C4-2B (cell line): ENCODE measurements around the gene PNLIPRP3.
A peak's percentile ranks its signal among the peaks of the same experiment; 100 is the strongest.

Experiments
- H3K27ac ChIP-seq: fragments of 450-650 bp; 2 replicates; pipeline ENCODE4 v1.5.1; 2017
- ZFX ChIP-seq: fragments of 450-650 bp; IDR thresholded peaks from 2 replicates; pipeline ENCODE4 v1.6.1; 2017
- TF ChIP-seq, protein P1 (sequence below): fragments of 450-650 bp; conservative IDR thresholded peaks from 2 replicates; pipeline ENCODE4 v1.5.1; 2017; ENCODE audit warnings: mild to moderate bottlenecking

The PNLIPRP3 gene

DNA sequence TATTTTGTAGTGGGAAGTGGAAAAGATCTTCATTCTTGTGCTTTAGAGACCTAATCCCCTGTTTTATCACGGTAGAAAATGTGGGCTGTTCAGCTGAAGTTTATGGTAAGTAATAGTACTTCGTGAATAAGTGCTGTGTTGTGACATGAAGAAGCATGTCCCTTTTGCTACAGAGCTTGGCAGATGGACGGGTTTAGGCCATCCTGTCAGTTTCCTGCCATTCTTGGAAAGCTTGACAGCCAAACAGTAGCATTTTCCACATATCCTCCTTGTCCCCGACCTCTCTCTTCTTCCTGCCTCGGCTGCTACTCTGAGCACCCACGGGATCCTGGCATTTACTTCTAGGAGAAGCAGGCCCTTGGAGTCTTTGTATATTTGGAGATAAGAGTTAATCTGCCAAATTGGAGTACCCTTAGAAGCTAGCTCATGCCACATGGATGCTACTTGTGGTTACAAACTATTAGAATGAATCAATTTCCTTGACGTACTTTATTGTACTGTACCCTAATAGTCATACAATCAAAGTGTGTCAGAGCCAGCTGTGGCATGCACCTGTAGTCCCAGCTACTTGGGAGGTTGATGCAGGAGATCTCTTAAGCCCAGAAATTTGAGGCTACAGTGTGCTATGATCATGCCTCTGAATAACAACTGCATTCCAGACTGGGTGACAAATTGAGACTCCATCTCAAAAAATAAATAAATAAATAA, 39.2 kb downstream of the PNLIPRP3 start:
- no peak overlapping the region for H3K27ac ChIP-seq
- TF ChIP-seq ZFX, result no peak
- TF ChIP-seq, protein P1, sequence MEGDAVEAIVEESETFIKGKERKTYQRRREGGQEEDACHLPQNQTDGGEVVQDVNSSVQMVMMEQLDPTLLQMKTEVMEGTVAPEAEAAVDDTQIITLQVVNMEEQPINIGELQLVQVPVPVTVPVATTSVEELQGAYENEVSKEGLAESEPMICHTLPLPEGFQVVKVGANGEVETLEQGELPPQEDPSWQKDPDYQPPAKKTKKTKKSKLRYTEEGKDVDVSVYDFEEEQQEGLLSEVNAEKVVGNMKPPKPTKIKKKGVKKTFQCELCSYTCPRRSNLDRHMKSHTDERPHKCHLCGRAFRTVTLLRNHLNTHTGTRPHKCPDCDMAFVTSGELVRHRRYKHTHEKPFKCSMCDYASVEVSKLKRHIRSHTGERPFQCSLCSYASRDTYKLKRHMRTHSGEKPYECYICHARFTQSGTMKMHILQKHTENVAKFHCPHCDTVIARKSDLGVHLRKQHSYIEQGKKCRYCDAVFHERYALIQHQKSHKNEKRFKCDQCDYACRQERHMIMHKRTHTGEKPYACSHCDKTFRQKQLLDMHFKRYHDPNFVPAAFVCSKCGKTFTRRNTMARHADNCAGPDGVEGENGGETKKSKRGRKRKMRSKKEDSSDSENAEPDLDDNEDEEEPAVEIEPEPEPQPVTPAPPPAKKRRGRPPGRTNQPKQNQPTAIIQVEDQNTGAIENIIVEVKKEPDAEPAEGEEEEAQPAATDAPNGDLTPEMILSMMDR, result no peak

DNA sequence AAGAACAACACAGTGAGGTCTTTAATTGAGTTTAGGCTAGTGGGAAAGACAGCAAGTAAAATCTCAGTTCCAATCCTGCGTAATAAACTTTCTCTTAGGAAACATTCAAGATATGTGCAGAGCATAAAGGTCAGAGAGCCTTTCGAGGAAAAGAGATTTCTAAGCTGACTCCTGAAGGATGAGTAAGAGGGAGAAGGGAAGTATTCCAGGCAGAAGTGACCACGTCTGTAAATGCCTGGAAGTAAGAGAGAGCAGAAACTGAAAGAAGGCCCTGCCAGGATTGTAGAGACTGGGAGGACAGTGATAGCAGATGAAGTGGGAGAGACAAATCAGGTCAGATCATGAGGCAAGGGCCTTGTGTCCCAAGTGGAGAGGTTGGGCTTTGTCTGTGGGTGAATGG, 41.8 kb downstream of the PNLIPRP3 start:
- no peak for TF ChIP-seq ZFX
- TF ChIP-seq, protein P1, result no peak
- H3K27ac ChIP-seq, result no peak overlapping the region

DNA sequence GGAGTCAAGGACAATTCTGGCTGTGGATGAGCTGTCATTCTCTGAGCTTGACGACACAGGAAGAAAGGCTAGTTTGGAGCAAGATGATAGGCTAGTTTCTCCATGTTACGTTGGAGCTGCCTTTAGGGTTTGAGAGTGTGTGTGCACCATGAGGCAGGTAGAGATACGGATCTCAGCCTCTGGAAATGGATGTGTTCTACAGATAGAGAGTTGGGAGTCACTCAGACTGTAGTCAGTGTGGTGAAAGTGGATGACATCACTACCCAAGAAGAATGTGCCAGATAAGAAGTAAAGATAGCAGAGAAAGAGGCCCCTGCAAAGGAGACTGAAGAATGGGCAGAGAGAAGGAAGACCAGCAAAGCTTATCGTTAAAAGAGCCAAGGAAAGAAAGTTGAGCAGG, 42.4 kb downstream of the PNLIPRP3 start:
- no peak for TF ChIP-seq ZFX
- TF ChIP-seq, protein P1, result no peak
- H3K27ac ChIP-seq, result no peak overlapping the region

DNA sequence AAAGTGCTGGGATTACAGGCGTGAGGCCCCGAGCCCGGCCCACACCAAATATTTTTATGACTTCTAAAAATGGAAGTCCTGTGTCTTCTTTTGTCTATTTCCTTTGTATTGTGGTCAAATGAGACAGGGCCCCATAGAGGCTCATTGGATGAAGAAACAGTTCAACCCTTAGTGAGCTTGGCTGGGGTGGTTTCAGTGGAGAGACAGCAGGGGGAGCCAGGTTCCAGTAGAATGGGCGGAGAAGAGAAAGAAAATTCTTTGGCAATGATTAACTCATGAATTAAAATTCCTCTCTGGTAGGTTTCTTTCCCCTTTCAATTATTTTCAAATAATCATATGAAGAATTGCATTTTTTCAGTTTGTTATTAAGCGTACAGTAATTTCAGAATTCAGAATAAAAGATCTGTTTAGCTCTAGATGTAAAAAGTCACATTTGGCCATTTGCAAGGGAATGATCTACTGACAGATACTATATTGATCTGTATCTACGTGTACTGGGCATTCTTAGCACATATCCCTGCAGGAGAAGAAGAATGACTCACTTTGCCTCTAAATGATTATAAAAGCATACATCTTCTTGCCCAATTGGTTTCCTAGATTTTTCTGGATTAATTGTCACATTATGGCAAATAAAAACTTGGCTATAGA, 43.2 kb downstream of the PNLIPRP3 start:
- H3K27ac ChIP-seq, result no peak overlapping the region
- TF ChIP-seq, protein P1, result peak; percentile 85
- no peak for TF ChIP-seq ZFX

DNA sequence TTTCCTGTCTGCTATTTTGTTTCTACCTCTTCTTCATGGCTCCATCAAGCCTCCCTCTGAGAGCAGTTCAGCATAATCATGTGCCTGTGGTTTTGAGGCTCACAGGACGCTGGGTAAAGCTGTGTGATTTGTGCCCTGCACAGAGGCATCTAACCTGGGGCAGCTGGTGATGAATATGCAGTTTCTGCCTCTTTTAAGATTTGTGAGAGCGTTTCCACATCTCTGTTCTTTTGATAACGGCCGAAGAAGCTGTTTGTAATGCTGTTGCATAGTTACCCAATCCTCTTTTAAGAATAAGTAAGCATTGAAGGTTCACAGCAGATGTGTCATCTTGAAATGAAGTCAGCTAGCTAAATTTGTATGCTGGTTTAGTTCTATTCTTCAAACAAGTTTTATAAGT, 45.2 kb downstream of the PNLIPRP3 start:
- no peak for TF ChIP-seq ZFX
- TF ChIP-seq, protein P1, result no peak
- H3K27ac ChIP-seq, result no peak overlapping the region

DNA sequence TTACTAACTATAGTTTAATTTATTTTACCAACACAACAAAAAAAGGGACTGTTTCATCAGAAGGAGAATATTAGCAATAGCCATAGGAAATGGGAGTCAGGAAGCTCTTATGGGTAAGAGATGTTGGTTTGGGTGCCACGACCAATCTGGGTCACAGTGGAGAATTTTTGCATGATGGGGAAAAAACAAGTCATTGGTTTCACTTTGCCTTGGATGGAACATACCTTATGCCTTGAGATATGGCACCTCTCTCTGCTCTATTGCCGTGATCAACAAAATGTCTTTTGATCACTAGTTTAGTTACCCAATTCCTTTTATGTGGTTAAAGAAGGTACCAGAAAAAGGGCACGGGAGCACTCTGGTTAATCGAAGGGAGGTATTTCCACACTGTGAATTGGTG, 48.2 kb downstream of the PNLIPRP3 start:
- no peak overlapping the region for H3K27ac ChIP-seq
- no peak for TF ChIP-seq ZFX
- TF ChIP-seq, protein P1, result no peak

DNA sequence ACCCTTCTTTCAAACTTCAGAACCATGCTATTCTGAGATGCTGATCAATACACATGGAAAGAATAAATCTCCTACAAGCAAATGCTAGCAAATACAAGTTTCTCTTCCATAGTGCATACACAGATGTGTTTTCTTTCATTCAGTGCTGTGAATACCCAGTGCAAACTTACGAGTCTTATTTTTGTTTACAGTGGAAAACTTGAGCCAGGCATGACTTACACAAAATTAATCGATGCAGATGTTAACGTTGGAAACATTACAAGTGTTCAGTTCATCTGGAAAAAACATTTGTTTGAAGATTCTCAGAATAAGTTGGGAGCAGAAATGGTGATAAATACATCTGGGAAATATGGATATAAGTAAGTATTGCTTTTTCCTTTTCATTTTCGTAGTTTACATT, 48.8 kb downstream of the PNLIPRP3 start:
- no peak for TF ChIP-seq ZFX
- TF ChIP-seq, protein P1, result no peak
- H3K27ac ChIP-seq, result no peak overlapping the region
